GM21717 (cell line): ENCODE data around the gene OVCH2.
"Not testable (repeated sequence)": the region's sequence is repeated elsewhere in the genome, so short reads cannot be mapped to it uniquely, and the experiment has no call there.

Experiments used
- ATAC-seq: cut with Tn5 transposase; IDR thresholded peaks from one replicate; pipeline ENCODE4 v1.9.1; 2021; ENCODE audit warnings: mild to moderate bottlenecking, moderate library complexity; ENCODE audit not compliant: unreplicated experiment

Gene OVCH2

GRCh38 chr11:7706377-7706776 lies at the start of gene OVCH2:
Gene OVCH2, minus strand, starts transcription at chr11:7706477. Its CDS starts 83 bp downstream, at chr11:7706394.
- ATAC-seq = no peak

GRCh38 chr11:7749456-7749855 lies 43.2 kb upstream of the OVCH2 start:
- no peak for ATAC-seq

GRCh38 chr11:7734767-7735166 lies 28.5 kb upstream of the OVCH2 start:
- ATAC-seq = not testable (repeated sequence)

GRCh38 chr11:7714786-7715185 lies 8.5 kb upstream of the OVCH2 start:
- no peak for ATAC-seq

GRCh38 chr11:7703740-7704139 lies 2.5 kb downstream of the OVCH2 start:
- ATAC-seq = no peak

GRCh38 chr11:7696424-7696823 lies 9.9 kb downstream of the OVCH2 start:
- ATAC-seq = no peak

GRCh38 chr11:7694235-7694634 lies 12.0 kb downstream of the OVCH2 start:
- ATAC-seq = no peak

- ATAC-seq = no peak
Observed at GRCh38 chr11:7692426-7692825, 13.9 kb downstream of the OVCH2 start.

GRCh38 chr11:7691759-7692350 lies 14.4 kb downstream of the OVCH2 start:
- no peak for ATAC-seq

GRCh38 chr11:7690648-7691047 lies 15.6 kb downstream of the OVCH2 start:
- no peak for ATAC-seq

- no peak for ATAC-seq
Observed at GRCh38 chr11:7689239-7689638, 17.0 kb downstream of the OVCH2 start.

GRCh38 chr11:7688238-7688826 lies 17.9 kb downstream of the OVCH2 start:
- ATAC-seq = no peak

GRCh38 chr11:7687386-7687785 lies 18.9 kb downstream of the OVCH2 start:
- no peak for ATAC-seq

GRCh38 chr11:7686761-7687160 lies 19.5 kb downstream of the OVCH2 start:
- ATAC-seq = no peak

GRCh38 chr11:7683571-7683970 lies 22.7 kb downstream of the OVCH2 start:
- ATAC-seq = no peak

GRCh38 chr11:7677796-7678201 lies 28.5 kb downstream of the OVCH2 start:
- no peak for ATAC-seq

GRCh38 chr11:7677071-7677470 lies 29.2 kb downstream of the OVCH2 start:
- no peak for ATAC-seq

GRCh38 chr11:7675631-7676030 lies 30.6 kb downstream of the OVCH2 start:
- no peak for ATAC-seq

GRCh38 chr11:7673724-7674434 lies 32.4 kb downstream of the OVCH2 start:
- ATAC-seq = no peak

GRCh38 chr11:7672960-7673723 lies 33.1 kb downstream of the OVCH2 start, which contains the start of gene CYB5R2:
Gene CYB5R2, minus strand, starts transcription at chr11:7673500. Its CDS starts 675 bp downstream, at chr11:7672825.
- ATAC-seq = no peak

GRCh38 chr11:7672276-7672959 lies 33.9 kb downstream of the OVCH2 start:
- peak; percentile 19 for ATAC-seq
